Testis (tissue), 3 donors: ENCODE results near the gene DNAJC17. TPM values are rescaled to one million over a fixed set of nuclear protein-coding genes. Genes with fewer than 3 reads are reported as not detected.

Experiments used
- DNase-seq: peaks from one replicate; pipeline ENCODE4 v3.0.0-alpha.2; 2019
- H3K27ac ChIP-seq, 2 donors: fragments of 200-600 bp; sonication (generic); one replicate each; pipeline ENCODE4 v1.5.1; 2019
- H3K27me3 ChIP-seq: fragments of 200-600 bp; sonication (generic); one replicate; pipeline ENCODE4 v1.5.1; 2019
- H3K36me3 ChIP-seq: fragments of 200-600 bp; sonication (generic); one replicate; pipeline ENCODE4 v1.5.1; 2017; ENCODE audit warnings: low read depth; ENCODE audit errors: missing control alignments
- H3K4me1 ChIP-seq: fragments of 200-600 bp; sonication (generic); one replicate; pipeline ENCODE4 v1.5.1; 2019
- H3K4me3 ChIP-seq, 2 donors: fragments of 200-600 bp; sonication (generic); one replicate each; pipeline ENCODE4 v1.5.1; 2017 to 2019
- H3K9me3 ChIP-seq: fragments of 200-600 bp; sonication (generic); one replicate; pipeline ENCODE4 v1.5.1; 2017
- CTCF ChIP-seq, 3 experiments: fragments of 450-650 bp in 2 of 3; fragments of 200-600 bp in 1 of 3; sonication (generic) in 1 of 3; IDR thresholded peaks; one replicate each; pipeline ENCODE4 v1.5.1; 2016 to 2019; ENCODE audit warnings: antibody characterized with exemption in 3 of 3, mild to moderate bottlenecking in 2 of 3, moderate library complexity in 1 of 3
- POLR2A ChIP-seq: fragments of 450-650 bp; IDR thresholded peaks from one replicate; pipeline ENCODE4 v1.6.1; 2017; ENCODE audit warnings: antibody characterized with exemption, mild to moderate bottlenecking, moderate library complexity
- WGBS, 2 donors: methylation state at CpG; one replicate each; pipeline ENCODE4 v1.1.5; 2018; 5-methylcytosine and 5-hydroxymethylcytosine counted together
- intact Hi-C: fragments of 100-400 bp; cut with DNase I; formaldehyde crosslinking; loops from one replicate; pipeline ENCODE4 v1.15.1; 2023; ENCODE audit warnings: low total_unique reads
- polyA plus RNA-seq: library from polyadenylated mRNA; stranded (reverse); fragments of 350-450 nt; fragmentation: Illumina TruSeq; extraction: RNeasy Lipid Tissue Mini Kit (QIAGEN cat#74804); gene quantifications from one replicate; pipeline ENCODE4 v1.2.3, GENCODE V29; 2014; ENCODE audit warnings: low read depth, low replicate concordance; ENCODE audit not compliant: insufficient read depth
- total RNA-seq, 2 donors: library from RNA; depleted of rRNA; stranded (reverse); fragments of >200 nt; gene quantifications; one replicate each; pipeline ENCODE4 v1.2.3, GENCODE V29; 2016

Gene DNAJC17
- total and polyA plus RNA-seq, 3 donors from 2014 or later, result 11.1 to 22.6 (median 21.6) TPM

- 11 to 46% methylated on average over 19 of the region's 19 CpGs for WGBS, 2 donors
- TF ChIP-seq POLR2A (no peak), CTCF (IDR thresholded peaks at IDR 0.05) (no peak)
- H3K4me1 ChIP-seq, result peaks cover 9% of the 10 kb centered on the region
- DNase-seq, result no peak
- intact Hi-C loops, result no loop called here
- no peaks in the 10 kb centered on the region for H3K36me3 ChIP-seq
- no peaks in the 10 kb centered on the region for H3K27me3 ChIP-seq
- H3K27ac ChIP-seq, result peak overlapping the region; percentile 87 to 97
- H3K4me3 ChIP-seq, result peak overlapping the region; percentile 84 to 100
- no peaks in the 10 kb centered on the region for H3K9me3 ChIP-seq
Observed at GRCh38 chr15:40807888-40808461, 702 bp upstream of the DNAJC17 start.

DNA sequence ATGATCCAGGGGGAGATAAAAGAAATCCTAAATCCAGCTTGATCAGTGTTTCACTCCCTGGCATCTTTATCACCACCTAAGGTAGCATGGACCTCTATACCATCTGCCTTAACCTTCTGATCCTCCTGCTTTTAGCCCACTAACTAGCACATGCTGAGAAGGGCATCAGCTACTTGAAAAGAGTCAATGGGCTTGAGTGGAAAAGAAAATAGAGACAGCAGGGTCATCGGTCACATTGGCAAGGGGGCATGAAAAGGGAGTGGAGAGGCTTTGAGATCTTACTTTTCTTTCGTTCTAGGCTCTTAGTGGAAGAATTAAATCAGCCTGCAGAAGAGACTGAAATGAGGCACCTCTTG lies 623 bp downstream of the DNAJC17 start:
- no peak for TF ChIP-seq CTCF (IDR thresholded peaks at IDR 0.05)
- no peak for TF ChIP-seq POLR2A
- H3K36me3 ChIP-seq, result no peaks in the 10 kb centered on the region
- no peak for DNase-seq
- H3K27me3 ChIP-seq, result no peaks in the 10 kb centered on the region
- H3K4me1 ChIP-seq, result peaks cover 9% of the 10 kb centered on the region
- 2 to 5% methylated on average over 2 of the region's 2 CpGs for WGBS, 2 donors
- H3K4me3 ChIP-seq, result peak overlapping the region; percentile 84 to 100
- peak overlapping the region; percentile 87 to 97 for H3K27ac ChIP-seq
- no peaks in the 10 kb centered on the region for H3K9me3 ChIP-seq
- intact Hi-C loops, result no loop called here

DNA sequence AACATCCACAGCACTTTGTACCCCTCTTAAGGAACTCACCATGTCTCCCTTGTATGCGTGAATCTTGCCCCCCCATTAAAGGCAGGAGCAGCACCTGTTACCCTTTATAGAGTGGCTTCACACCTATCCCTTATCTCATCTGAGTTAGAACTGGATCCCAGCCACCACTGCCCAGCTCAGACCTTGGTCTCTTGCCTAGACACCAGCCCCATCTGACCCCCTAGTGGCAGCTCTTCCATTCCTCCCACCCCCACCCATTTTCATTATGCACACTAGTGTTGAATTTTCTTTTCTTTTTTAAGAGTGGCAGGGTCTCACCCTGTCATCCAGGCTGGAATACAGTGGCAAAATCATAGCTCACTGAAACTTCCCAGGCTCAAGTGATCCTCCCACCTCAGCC lies 3.6 kb downstream of the DNAJC17 start:
- Histone ChIP-seq H3K27me3 (no peaks in the 10 kb centered on the region), H3K4me1 (peaks cover 9% of the 10 kb centered on the region), H3K4me3 (no peak overlapping the region), H3K9me3 (no peaks in the 10 kb centered on the region), H3K27ac (no peak overlapping the region), H3K36me3 (no peaks in the 10 kb centered on the region)
- 85 to 94% methylated on average over 1 of the region's 1 CpG for WGBS, 2 donors
- TF ChIP-seq POLR2A (no peak), CTCF (IDR thresholded peaks at IDR 0.05) (no peak)
- intact Hi-C loops, result no loop called here
- DNase-seq, result no peak

GRCh38 chr15:40803076-40803475 lies 4.2 kb downstream of the DNAJC17 start:
- intact Hi-C loops, result no loop called here
- DNase-seq, result no peak
- 90 to 98% methylated on average over 2 of the region's 2 CpGs for WGBS, 2 donors
- no peaks in the 10 kb centered on the region for H3K27me3 ChIP-seq
- H3K4me3 ChIP-seq, result no peak overlapping the region
- peaks cover 4% of the 10 kb centered on the region for H3K4me1 ChIP-seq
- TF ChIP-seq CTCF (IDR thresholded peaks at IDR 0.05), result no peak
- TF ChIP-seq POLR2A, result no peak
- H3K27ac ChIP-seq, result no peak overlapping the region
- H3K36me3 ChIP-seq, result no peaks in the 10 kb centered on the region
- H3K9me3 ChIP-seq, result no peaks in the 10 kb centered on the region

DNA sequence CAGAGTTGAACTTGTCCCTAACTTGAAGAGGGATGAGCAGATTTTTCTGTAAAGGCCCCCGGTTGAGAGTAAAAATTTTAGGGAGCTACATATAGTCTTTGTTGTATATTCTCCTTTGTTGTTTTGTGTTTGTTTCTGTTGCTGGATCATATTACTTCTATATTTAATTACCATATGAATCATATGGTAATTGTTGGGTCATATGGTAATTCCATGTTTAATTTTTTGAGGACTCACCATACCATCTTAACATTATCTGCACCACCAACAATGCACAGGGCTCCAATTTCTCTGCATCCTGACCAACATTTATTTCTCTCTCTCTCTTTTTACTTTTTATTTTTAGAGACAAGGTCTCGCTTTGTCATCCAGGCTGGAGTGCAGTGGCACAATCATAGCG lies 7.8 kb downstream of the DNAJC17 start:
- TF ChIP-seq POLR2A (no peak), CTCF (IDR thresholded peaks at IDR 0.05) (no peak)
- no peak for DNase-seq
- WGBS, 2 donors, result 77 to 90% methylated on average over 3 of the region's 3 CpGs
- intact Hi-C loops, result no loop called here
- H3K4me1 ChIP-seq, result no peaks in the 10 kb centered on the region
- H3K9me3 ChIP-seq, result no peaks in the 10 kb centered on the region
- no peak overlapping the region for H3K4me3 ChIP-seq
- no peaks in the 10 kb centered on the region for H3K36me3 ChIP-seq
- H3K27me3 ChIP-seq, result no peaks in the 10 kb centered on the region
- H3K27ac ChIP-seq, result no peak overlapping the region
